ENCODE measurements around the gene MYBPC2.

MYBPC2 gene

DNA sequence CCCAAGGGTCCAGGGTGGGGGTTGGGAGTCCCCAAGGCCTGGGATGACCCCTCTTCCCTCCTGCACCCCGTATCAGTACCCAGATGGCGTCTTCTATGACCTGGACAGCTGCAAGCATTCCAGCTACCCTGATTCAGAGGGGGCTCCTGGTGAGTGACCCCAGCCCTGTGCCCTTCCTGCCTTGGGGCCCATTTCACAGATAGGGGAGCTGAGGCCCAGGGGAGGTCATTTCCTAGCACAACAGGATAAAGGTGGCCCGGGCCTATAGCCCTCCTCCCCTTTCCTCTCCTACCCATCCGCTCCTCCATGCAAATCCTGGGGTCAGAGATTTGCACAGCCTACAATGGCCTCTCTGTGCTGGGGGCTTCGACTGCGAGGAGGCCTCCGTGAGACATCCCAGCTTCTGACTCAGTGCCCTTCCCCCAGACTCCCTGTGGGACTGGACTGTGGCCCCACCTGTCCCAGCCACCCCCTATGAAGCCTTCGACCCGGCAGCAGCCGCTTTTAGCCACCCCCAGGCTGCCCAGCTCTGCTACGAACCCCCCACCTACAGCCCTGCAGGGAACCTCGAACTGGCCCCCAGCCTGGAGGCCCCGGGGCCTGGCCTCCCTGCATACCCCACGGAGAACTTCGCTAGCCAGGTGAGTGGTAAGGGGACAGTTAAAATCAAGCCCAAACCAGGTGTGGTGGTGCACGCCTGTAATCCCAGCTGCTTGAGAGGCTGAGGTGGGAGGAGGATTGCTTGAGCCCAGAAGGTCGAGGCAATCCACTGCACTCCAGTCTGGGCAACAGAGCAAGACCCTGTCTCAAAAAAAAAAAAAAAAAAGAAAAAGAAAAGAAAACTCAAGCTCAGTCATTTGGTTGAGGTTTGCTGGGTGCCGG is 10.1 kb upstream of the MYBPC2 start:
- H3K4me3 ChIP-seq, result no peak overlapping the region
- DNase-seq (ENCODE audit: low spot score), result no peak
- TF ChIP-seq, protein P1, sequence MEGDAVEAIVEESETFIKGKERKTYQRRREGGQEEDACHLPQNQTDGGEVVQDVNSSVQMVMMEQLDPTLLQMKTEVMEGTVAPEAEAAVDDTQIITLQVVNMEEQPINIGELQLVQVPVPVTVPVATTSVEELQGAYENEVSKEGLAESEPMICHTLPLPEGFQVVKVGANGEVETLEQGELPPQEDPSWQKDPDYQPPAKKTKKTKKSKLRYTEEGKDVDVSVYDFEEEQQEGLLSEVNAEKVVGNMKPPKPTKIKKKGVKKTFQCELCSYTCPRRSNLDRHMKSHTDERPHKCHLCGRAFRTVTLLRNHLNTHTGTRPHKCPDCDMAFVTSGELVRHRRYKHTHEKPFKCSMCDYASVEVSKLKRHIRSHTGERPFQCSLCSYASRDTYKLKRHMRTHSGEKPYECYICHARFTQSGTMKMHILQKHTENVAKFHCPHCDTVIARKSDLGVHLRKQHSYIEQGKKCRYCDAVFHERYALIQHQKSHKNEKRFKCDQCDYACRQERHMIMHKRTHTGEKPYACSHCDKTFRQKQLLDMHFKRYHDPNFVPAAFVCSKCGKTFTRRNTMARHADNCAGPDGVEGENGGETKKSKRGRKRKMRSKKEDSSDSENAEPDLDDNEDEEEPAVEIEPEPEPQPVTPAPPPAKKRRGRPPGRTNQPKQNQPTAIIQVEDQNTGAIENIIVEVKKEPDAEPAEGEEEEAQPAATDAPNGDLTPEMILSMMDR (IDR thresholded peaks at IDR 0.05), result no peak
- H3K27ac ChIP-seq, result no peak overlapping the region

DNA sequence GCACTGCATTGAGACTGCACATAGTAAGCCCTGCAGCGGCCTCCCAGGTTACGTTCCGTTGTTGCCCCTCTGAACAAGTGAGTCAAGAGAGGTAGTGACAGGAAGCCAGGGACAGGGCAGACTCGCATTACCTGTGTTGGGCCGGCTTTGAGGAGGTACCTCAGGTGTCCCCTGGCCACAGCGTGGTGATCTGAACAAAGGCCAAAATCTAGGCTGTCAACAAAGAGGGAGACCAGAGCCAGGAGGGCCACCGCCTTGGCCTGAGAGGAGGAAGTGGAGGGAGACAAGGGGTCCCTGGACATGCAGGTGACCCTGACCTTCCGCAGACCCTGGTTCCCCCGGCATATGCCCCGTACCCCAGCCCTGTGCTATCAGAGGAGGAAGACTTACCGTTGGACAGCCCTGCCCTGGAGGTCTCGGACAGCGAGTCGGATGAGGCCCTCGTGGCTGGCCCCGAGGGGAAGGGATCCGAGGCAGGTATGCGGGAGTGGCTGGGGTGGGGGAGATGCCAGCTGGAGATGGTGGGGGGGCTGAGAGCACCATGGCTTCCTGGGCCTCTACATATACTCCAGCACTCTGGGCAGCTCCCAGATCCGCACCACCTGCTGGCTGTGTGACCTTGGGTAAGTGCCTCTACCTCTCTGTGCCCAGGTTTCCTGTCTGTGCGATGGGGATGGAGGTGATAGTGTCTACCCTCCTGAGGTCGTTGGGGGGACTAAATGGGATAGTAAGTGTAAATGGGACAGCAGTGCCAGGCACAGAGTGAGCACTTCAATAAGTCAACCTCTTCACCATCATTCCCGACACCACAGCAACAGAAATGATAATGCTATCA is 9.2 kb upstream of the MYBPC2 start:
- H3K4me3 ChIP-seq, result no peak overlapping the region
- TF ChIP-seq, protein P1 (IDR thresholded peaks at IDR 0.05), result no peak
- DNase-seq (ENCODE audit: low spot score), result no peak
- H3K27ac ChIP-seq, result no peak overlapping the region

DNA sequence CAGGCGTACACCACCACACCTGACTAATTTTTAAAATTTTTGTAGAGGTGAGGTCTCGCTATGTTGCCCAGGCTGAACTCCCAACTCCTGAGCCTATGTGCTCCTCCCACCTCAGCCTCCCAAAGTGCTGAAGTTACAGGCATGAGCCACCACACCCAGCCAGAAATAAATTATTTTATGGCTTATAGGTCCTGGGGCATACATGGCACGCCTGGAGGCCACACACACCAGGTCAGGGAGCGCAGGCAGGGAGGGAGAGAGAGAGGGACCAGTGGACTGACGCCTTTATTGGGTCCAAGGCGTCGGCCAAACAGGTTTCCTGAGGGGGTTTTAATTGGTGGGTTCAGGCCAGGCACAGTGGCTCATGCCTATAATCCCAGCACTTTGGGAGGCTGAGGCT is 7.1 kb upstream of the MYBPC2 start:
- TF ChIP-seq, protein P1 (IDR thresholded peaks at IDR 0.05), result no peak
- Histone ChIP-seq H3K4me3 (no peak overlapping the region), H3K27ac (no peak overlapping the region)
- DNase-seq (ENCODE audit: low spot score), result no peak

DNA sequence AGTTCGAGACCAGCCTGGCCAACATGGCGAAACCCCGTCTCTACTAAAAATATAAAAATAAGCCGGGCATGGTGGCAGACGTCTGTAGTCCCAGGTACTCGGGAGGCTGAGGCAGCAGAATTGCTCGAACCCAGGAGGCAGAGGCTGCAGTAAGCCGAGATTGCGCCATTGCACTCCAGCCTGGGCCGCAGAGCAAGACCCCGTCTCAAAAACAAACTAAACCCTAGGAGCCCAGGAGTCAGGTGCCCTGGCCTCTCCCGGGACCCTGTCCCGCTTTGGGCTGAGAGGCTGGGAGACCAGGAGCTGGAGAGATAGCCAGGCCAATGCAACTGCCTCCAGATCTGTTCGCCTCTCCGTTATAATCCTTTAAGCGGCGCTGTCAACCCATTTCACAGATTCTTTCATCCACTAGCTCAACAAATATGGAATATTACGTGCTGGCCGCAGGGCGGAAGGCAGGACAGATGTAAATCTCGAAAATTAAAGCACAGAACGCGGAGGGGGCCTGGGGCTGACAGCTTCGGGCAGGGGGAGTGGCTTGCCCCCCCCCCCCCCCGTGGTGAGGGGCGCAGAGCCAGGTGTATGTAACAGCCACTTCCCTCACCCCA is 5.3 kb upstream of the MYBPC2 start:
- H3K27ac ChIP-seq, result peak overlapping the region in 1 of 2 donors; percentile 37
- no peak for DNase-seq (ENCODE audit: low spot score)
- H3K4me3 ChIP-seq, result peak overlapping the region; percentile 55
- TF ChIP-seq, protein P1 (IDR thresholded peaks at IDR 0.05), result no peak

DNA sequence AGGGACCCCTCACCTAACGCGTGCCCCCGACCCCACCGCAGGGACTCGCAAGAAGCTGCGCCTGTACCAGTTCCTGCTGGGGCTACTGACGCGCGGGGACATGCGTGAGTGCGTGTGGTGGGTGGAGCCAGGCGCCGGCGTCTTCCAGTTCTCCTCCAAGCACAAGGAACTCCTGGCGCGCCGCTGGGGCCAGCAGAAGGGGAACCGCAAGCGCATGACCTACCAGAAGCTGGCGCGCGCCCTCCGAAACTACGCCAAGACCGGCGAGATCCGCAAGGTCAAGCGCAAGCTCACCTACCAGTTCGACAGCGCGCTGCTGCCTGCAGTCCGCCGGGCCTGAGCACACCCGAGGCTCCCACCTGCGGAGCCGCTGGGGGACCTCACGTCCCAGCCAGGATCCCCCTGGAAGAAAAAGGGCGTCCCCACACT is 4.7 kb upstream of the MYBPC2 start:
- DNase-seq (ENCODE audit: low spot score), result peak; percentile 85
- Histone ChIP-seq H3K4me3 (peak overlapping the region; percentile 55), H3K27ac (peak overlapping the region in 1 of 2 donors; percentile 37)
- TF ChIP-seq, protein P1 (IDR thresholded peaks at IDR 0.05), result no peak

DNA sequence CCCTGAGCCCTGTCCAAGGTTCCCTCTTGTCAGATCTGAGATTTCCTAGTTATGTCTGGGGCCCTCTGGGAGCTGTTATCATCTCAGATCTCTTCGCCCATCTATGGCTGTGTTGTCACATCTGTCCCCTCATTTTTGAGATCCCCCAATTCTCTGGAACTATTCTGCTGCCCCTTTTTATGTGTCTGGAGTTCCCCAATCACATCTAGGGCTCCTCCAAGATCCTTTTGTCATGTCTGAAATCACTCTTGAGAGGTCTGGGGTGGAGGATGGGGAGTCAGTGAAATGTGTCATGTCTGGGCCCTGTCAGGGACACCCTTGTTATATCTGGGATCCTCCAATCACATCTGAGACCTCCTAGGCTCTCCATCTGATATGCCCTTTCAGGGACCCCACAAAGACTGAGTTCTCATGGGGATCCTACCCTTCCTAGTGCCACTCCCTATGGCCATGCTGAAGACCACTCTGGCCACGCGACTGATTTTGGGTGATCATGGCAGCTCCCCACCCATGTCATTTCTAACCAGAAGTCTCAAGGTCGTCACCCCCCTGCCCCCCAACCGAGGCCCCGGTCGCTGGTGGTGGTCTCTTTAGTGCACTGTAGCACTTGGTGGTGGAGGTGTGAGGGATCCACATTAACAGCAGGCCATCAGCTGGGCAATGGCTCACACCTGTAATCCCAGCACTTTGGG is 3.8 kb upstream of the MYBPC2 start:
- no peak for DNase-seq (ENCODE audit: low spot score)
- no peak overlapping the region for H3K27ac ChIP-seq
- H3K4me3 ChIP-seq, result no peak overlapping the region
- TF ChIP-seq, protein P1 (IDR thresholded peaks at IDR 0.05), result no peak
